Neuronal stem cell (in vitro differentiated cells): ENCODE measurements around the gene CD68.
A peak's percentile ranks its signal among the peaks of the same experiment; 100 is the strongest.

ENCODE experiments used
- DNase-seq: peaks from one replicate; pipeline ENCODE4 v3.0.0-alpha.2; 2013; ENCODE audit warnings: low spot score
- H2AFZ ChIP-seq: one replicate; pipeline ENCODE4 v1.6.1; 2013; ENCODE audit warnings: mild to moderate bottlenecking, low read length, inconsistent platforms
- H2AK5ac ChIP-seq: 2 replicates; pipeline ENCODE4 v1.6.1; 2013; ENCODE audit warnings: low read depth, mild to moderate bottlenecking, inconsistent platforms, low read length, moderate library complexity, mixed read lengths
- H2BK120ac ChIP-seq: 2 replicates; pipeline ENCODE4 v1.6.1; 2013; ENCODE audit warnings: low read depth, mild to moderate bottlenecking, inconsistent platforms, low read length, moderate library complexity, mixed read lengths
- H2BK12ac ChIP-seq: one replicate; pipeline ENCODE4 v1.6.1; 2013; ENCODE audit warnings: low read length, inconsistent platforms
- H2BK15ac ChIP-seq: 2 replicates; pipeline ENCODE4 v1.6.1; 2013; ENCODE audit warnings: mild to moderate bottlenecking, low read length, inconsistent platforms, mixed read lengths
- H2BK5ac ChIP-seq: one replicate; pipeline ENCODE4 v1.6.1; 2013; ENCODE audit warnings: inconsistent platforms, mild to moderate bottlenecking, low read length, moderate library complexity
- H3K14ac ChIP-seq: one replicate; pipeline ENCODE4 v1.6.1; 2013; ENCODE audit warnings: low read length, inconsistent platforms
- H3K18ac ChIP-seq: 2 replicates; pipeline ENCODE4 v1.6.1; 2013; ENCODE audit warnings: low read length, inconsistent platforms
- H3K23ac ChIP-seq: 2 replicates; pipeline ENCODE4 v1.6.1; 2013; ENCODE audit warnings: low read depth, mild to moderate bottlenecking, mixed read lengths, low read length, inconsistent platforms; ENCODE audit not compliant: poor library complexity
- H3K27ac ChIP-seq: replicated peaks from 3 replicates; pipeline ENCODE4 v1.5.1; 2013; ENCODE audit warnings: low read length, inconsistent platforms
- H3K27me3 ChIP-seq, 3 experiments: 2 replicates each; pipeline ENCODE4 v1.6.1; 2013; ENCODE audit warnings: low read length in 3 of 3, mild to moderate bottlenecking in 2 of 3, inconsistent platforms in 1 of 3, low read depth in 1 of 3, mixed read lengths in 1 of 3, moderate library complexity in 1 of 3; ENCODE audit not compliant: control insufficient read depth in 3 of 3, insufficient read depth in 3 of 3
- H3K36me3 ChIP-seq, 2 donors: replicated peaks in 1 of 2; 2 replicates each; pipeline ENCODE4 v1.6.1; 2013; ENCODE audit warnings: low read length in 2 of 2; ENCODE audit not compliant: control insufficient read depth in 2 of 2, insufficient read depth in 2 of 2
- H3K4ac ChIP-seq: 2 replicates; pipeline ENCODE4 v1.6.1; 2013; ENCODE audit warnings: inconsistent platforms, mild to moderate bottlenecking, low read length, moderate library complexity
- H3K4me1 ChIP-seq, 2 donors: 1 replicate in 1 of 2; 2 replicates in 1 of 2; pipeline ENCODE4 v1.6.1; 2013; ENCODE audit warnings: low read length in 2 of 2, low read depth in 1 of 2; ENCODE audit not compliant: control insufficient read depth in 2 of 2, insufficient read depth in 1 of 2
- H3K4me2 ChIP-seq: one replicate; pipeline ENCODE4 v1.6.1; 2013; ENCODE audit warnings: mild to moderate bottlenecking, low read length, inconsistent platforms; ENCODE audit not compliant: insufficient read depth, poor library complexity, severe bottlenecking
- H3K4me3 ChIP-seq, 2 donors: 2 replicates each; pipeline ENCODE4 v1.5.1; 2013; ENCODE audit warnings: low read length in 2 of 2, mild to moderate bottlenecking in 2 of 2, inconsistent platforms in 1 of 2, moderate library complexity in 1 of 2
- H3K79me1 ChIP-seq: one replicate; pipeline ENCODE4 v1.6.1; 2013; ENCODE audit warnings: low read depth, mild to moderate bottlenecking, inconsistent platforms, low read length, moderate library complexity
- H3K9ac ChIP-seq: one replicate; pipeline ENCODE4 v1.6.1; 2013; ENCODE audit warnings: mild to moderate bottlenecking, low read depth, low read length, inconsistent platforms; ENCODE audit not compliant: poor library complexity
- H3K9me3 ChIP-seq, 2 donors: replicated peaks in 1 of 2; 2 replicates each; pipeline versions ENCODE3 to v1.6.1; 2013; ENCODE audit warnings: low read length in 2 of 2, mild to moderate bottlenecking in 2 of 2, inconsistent platforms in 1 of 2, low read depth in 1 of 2, mixed read lengths in 1 of 2, moderate library complexity in 1 of 2; ENCODE audit not compliant: control insufficient read depth in 2 of 2, insufficient read depth in 1 of 2
- H4K8ac ChIP-seq: one replicate; pipeline ENCODE4 v1.6.1; 2013; ENCODE audit warnings: low read depth, mild to moderate bottlenecking, inconsistent platforms, low read length, moderate library complexity
- H4K91ac ChIP-seq: one replicate; pipeline ENCODE4 v1.6.1; 2013; ENCODE audit warnings: low read length, low read depth, mild to moderate bottlenecking, inconsistent platforms; ENCODE audit not compliant: poor library complexity
- WGBS, 2 donors: extraction: QIAGEN DNeasy Blood & Tissue Kit; methylation state at CpG; one replicate each; pipeline ENCODE4 v1.1.7; 2013; ENCODE audit warnings: missing lambda C conversion rate in 2 of 2, mixed read lengths in 1 of 2; ENCODE audit not compliant: insufficient read length in 2 of 2, insufficient replicate concordance in 1 of 2; ENCODE audit errors: extremely low coverage in 2 of 2; 5-methylcytosine and 5-hydroxymethylcytosine counted together

Gene CD68

GRCh38 chr17:7615265-7615747 lies 35.9 kb downstream of the CD68 start:
- Histone ChIP-seq H3K79me1 (peaks cover 3% of the 10 kb centered on the region), H3K4ac (no peak overlapping the region), H4K91ac (no peak overlapping the region), H3K9me3 (no peaks in the 10 kb centered on the region), H4K8ac (no peak overlapping the region), H2BK5ac (no peak overlapping the region), H3K4me1 (peaks cover 8 to 9% of the 10 kb centered on the region in 2 donors), H2BK12ac (no peak overlapping the region), H3K14ac (no peak overlapping the region), H3K4me2 (peak overlapping the region; percentile 54), H2AK5ac (no peak overlapping the region), H3K23ac (no peak overlapping the region), H3K18ac (peak overlapping the region; percentile 53), H2BK15ac (no peak overlapping the region), H3K4me3 (peak overlapping the region; percentile 48 to 73), H3K9ac (no peak overlapping the region), H2AFZ (peak overlapping the region; percentile 85), H2BK120ac (no peak overlapping the region), H3K27ac (peak overlapping the region; percentile 93), H3K27me3 (no peaks in the 10 kb centered on the region), H3K36me3 (peaks cover 5 to 23% of the 10 kb centered on the region in 2 donors)
- no peak for DNase-seq
- no CpG with 5 or more reads among the region's 28 CpGs for WGBS, 2 donors

GRCh38 chr17:7618608-7619007 lies 39.2 kb downstream of the CD68 start:
- Histone ChIP-seq H3K4me3 (no peak overlapping the region), H2BK120ac (no peak overlapping the region), H3K4ac (no peak overlapping the region), H2BK5ac (no peak overlapping the region), H2AK5ac (no peak overlapping the region), H3K4me2 (no peak overlapping the region), H3K18ac (no peak overlapping the region), H3K36me3 (no peaks in the 10 kb centered on the region), H3K79me1 (peaks cover 3% of the 10 kb centered on the region), H3K14ac (no peak overlapping the region), H3K23ac (no peak overlapping the region), H3K4me1 (peaks cover 1 to 2% of the 10 kb centered on the region in 2 donors), H2BK15ac (no peak overlapping the region), H2AFZ (no peak overlapping the region), H3K27me3 (no peaks in the 10 kb centered on the region), H3K9me3 (no peaks in the 10 kb centered on the region), H2BK12ac (no peak overlapping the region), H3K27ac (no peak overlapping the region), H4K91ac (no peak overlapping the region), H4K8ac (no peak overlapping the region), H3K9ac (no peak overlapping the region)
- no peak for DNase-seq
- no CpG with 5 or more reads among the region's 5 CpGs for WGBS, 2 donors

- no peaks in the 10 kb centered on the region for H3K79me1 ChIP-seq
- no peak overlapping the region for H2BK5ac ChIP-seq
- H3K23ac ChIP-seq: no peak overlapping the region
- no peak overlapping the region for H2AFZ ChIP-seq
- H2AK5ac ChIP-seq: no peak overlapping the region
- H3K18ac ChIP-seq: no peak overlapping the region
- DNase-seq: no peak
- no peak overlapping the region for H3K27ac ChIP-seq
- H4K91ac ChIP-seq: no peak overlapping the region
- WGBS, 2 donors: no CpG with 5 or more reads among the region's 8 CpGs
- no peak overlapping the region for H2BK120ac ChIP-seq
- no peak overlapping the region for H3K4me2 ChIP-seq
- no peaks in the 10 kb centered on the region for H3K4me1 ChIP-seq
- no peaks in the 10 kb centered on the region for H3K27me3 ChIP-seq
- H2BK12ac ChIP-seq: no peak overlapping the region
- no peaks in the 10 kb centered on the region for H3K9me3 ChIP-seq
- no peak overlapping the region for H3K9ac ChIP-seq
- no peak overlapping the region for H2BK15ac ChIP-seq
- peaks cover 0 to 2% of the 10 kb centered on the region in 2 donors for H3K36me3 ChIP-seq
- no peak overlapping the region for H3K4me3 ChIP-seq
- no peak overlapping the region for H3K4ac ChIP-seq
- H3K14ac ChIP-seq: no peak overlapping the region
- H4K8ac ChIP-seq: no peak overlapping the region
Observed at GRCh38 chr17:7620835-7621234, 41.4 kb downstream of the CD68 start.

- Histone ChIP-seq H3K23ac (no peak overlapping the region), H3K27ac (no peak overlapping the region), H3K4ac (no peak overlapping the region), H3K4me3 (no peak overlapping the region), H3K79me1 (no peaks in the 10 kb centered on the region), H2BK12ac (no peak overlapping the region), H2AFZ (no peak overlapping the region), H3K27me3 (no peaks in the 10 kb centered on the region), H3K14ac (no peak overlapping the region), H4K91ac (no peak overlapping the region), H3K9me3 (no peaks in the 10 kb centered on the region), H4K8ac (no peak overlapping the region), H3K18ac (no peak overlapping the region), H2BK120ac (no peak overlapping the region), H2BK15ac (no peak overlapping the region), H2AK5ac (no peak overlapping the region), H3K4me2 (peak overlapping the region; percentile 11), H3K4me1 (peaks cover 2 to 8% of the 10 kb centered on the region in 2 donors), H2BK5ac (no peak overlapping the region), H3K36me3 (peaks cover 0 to 7% of the 10 kb centered on the region in 2 donors), H3K9ac (no peak overlapping the region)
- no peak for DNase-seq
- no CpG with 5 or more reads among the region's 5 CpGs for WGBS, 2 donors
Observed at GRCh38 chr17:7623661-7624060, 44.2 kb downstream of the CD68 start.
